KOPT-K1 (cell line): ENCODE measurements around the gene PLXNC1.

Experiments used
- H3K27ac ChIP-seq: fragments of 200-600 bp; sonication (generic); 2 replicates; pipeline ENCODE4 v1.5.1; 2016; ENCODE audit warnings: antibody characterized with exemption, mild to moderate bottlenecking, low read depth, low read length; ENCODE audit not compliant: poor library complexity, severe bottlenecking
- H3K36me3 ChIP-seq: fragments of 200-600 bp; sonication (generic); 2 replicates; pipeline ENCODE4 v1.5.1; 2017; ENCODE audit warnings: antibody characterized with exemption, mild to moderate bottlenecking, low read length, moderate library complexity; ENCODE audit not compliant: insufficient read depth
- H3K9me3 ChIP-seq: fragments of 200-600 bp; sonication (generic); 2 replicates; pipeline ENCODE4 v1.5.1; 2017; ENCODE audit warnings: antibody characterized with exemption, low read length, mild to moderate bottlenecking; ENCODE audit not compliant: insufficient read depth, poor library complexity, severe bottlenecking

The PLXNC1 gene

DNA sequence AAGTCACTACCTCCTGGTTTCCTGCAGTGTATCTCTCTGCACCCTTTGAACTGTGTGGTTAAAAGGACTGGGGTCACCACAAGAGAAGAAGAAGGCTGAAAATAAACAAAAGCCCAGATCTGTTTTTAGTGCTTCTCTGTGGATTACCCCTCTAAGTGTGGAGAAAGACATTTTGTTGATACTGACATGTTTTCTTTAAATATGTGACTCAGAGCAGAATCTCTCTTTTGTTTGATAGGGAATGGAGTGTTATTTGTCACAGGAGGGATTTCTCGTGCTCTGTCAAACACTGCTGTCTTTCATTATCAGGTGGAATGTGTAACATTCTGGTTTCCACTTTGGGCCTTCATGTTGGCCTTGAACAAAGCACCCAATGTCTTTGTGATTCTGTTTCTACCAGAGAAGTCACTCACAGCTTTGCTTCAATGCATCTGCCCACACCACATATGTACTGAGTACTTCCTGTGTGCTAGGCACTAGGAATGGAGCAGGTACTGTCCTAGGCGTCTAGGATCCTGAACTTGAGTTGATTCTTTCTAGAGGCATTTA, 82.1 kb downstream of the PLXNC1 start:
- H3K27ac ChIP-seq: no peak overlapping the region
- H3K9me3 ChIP-seq: no peaks in the 10 kb centered on the region
- no peaks in the 10 kb centered on the region for H3K36me3 ChIP-seq

DNA sequence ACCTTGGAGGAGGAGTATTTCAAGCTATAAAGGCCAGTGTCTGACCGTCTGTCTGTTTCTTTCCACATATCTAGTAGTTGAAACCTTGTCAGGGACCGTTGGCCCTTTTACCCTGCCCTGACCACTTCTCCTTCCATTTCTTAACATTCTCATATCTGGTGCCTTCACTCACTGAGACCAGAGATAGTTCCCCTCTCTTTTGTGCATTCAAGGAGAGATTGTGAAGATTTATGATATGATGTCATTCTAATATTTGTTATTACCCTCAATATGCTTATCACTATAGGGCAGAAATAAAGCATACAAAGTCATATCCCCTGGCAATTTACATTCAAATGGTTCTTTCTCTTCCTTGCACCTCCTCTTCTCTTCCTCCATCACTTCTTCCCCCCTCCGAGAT, 83.3 kb downstream of the PLXNC1 start:
- Histone ChIP-seq H3K9me3 (no peaks in the 10 kb centered on the region), H3K36me3 (no peaks in the 10 kb centered on the region), H3K27ac (no peak overlapping the region)

DNA sequence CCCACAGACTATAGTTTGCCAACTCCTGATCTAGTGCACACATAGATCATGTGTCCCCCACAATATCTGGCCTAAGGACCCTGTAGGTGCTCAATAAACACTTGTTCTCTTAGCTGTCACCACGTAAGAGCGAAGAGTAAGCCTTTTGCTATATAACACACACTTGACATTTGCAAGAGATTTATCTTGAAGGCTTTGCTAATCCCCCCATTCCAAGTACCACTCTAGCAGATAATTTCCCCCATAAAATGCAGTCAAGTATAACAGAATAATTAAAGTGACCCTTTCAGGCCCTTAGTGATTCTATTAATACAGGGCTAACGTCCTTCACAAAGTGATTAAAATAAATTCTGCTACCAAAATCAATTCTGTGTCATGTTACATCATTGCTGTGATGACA, 87.5 kb downstream of the PLXNC1 start:
- no peaks in the 10 kb centered on the region for H3K9me3 ChIP-seq
- H3K36me3 ChIP-seq: no peaks in the 10 kb centered on the region
- no peak overlapping the region for H3K27ac ChIP-seq

DNA sequence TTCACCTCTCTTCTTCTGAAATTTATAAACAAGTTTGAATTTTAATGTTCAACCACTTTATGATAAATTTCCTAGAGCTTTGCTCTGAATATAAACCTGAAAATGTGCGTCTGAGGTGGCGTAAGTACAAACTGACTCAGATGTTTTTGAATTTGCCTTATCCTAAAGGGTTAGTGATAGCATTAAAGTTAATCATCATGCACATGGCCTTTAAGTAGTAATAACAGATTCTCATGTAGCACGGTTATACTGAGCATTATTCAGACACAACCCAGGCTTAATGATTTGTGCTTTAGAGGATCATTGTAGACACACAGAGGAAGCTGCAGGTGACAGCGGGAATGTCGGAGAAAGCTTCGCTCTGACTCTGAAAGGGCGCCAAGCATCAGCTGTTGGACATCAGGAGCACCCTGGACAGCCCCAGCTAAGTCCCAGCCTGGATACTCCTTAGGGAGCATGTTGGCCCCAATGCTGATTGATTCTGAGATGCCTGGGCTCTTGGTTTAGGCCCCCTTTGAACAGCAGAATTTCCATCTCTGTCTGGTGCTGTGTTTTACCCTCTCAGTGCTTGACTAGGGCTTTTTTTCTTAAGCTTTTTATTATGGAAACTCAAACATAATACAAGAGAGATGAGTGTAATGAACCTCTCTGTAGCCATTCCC, 91.1 kb downstream of the PLXNC1 start:
- no peaks in the 10 kb centered on the region for H3K9me3 ChIP-seq
- H3K36me3 ChIP-seq: no peaks in the 10 kb centered on the region
- no peak overlapping the region for H3K27ac ChIP-seq

DNA sequence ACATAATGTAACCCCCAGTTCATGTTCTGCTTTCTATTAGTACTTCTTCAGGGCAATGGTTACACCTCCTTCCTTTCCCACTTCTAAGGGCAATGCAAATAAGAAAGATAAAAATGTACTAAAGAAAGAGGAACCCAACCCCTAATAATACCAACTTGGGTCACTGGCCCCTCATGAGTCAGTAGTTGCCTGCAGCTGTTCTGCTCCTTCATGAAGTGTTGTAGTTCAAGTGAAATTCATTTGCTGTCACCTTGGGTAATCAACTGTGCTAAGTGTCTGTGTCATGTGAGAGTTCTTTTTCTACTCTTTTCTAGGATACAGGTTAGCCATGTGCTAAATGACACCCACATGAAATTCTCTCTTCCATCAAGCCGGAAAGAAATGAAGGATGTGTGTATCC, 91.8 kb downstream of the PLXNC1 start:
- H3K36me3 ChIP-seq: no peaks in the 10 kb centered on the region
- no peaks in the 10 kb centered on the region for H3K9me3 ChIP-seq
- H3K27ac ChIP-seq: no peak overlapping the region

DNA sequence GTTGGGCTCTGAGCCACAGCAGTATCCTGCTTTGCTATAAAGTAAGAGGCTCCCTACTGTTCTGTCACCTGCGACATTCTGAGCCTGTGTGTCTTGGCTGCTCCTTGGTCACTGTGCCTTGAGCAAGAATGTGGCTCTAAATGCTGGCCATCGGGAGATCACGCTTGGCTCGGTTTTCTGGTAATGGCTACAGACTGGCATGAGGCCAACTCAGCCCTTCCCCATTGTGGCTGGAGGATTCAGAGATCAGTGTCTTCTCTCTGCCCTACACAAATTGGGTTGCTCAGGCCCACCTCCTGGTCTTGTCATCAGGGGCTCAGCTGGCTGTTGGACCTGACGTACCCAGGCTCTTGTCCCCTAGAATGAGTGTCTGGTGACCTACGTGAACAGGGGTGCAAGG, 94.5 kb downstream of the PLXNC1 start:
- no peaks in the 10 kb centered on the region for H3K9me3 ChIP-seq
- no peak overlapping the region for H3K27ac ChIP-seq
- H3K36me3 ChIP-seq: no peaks in the 10 kb centered on the region

DNA sequence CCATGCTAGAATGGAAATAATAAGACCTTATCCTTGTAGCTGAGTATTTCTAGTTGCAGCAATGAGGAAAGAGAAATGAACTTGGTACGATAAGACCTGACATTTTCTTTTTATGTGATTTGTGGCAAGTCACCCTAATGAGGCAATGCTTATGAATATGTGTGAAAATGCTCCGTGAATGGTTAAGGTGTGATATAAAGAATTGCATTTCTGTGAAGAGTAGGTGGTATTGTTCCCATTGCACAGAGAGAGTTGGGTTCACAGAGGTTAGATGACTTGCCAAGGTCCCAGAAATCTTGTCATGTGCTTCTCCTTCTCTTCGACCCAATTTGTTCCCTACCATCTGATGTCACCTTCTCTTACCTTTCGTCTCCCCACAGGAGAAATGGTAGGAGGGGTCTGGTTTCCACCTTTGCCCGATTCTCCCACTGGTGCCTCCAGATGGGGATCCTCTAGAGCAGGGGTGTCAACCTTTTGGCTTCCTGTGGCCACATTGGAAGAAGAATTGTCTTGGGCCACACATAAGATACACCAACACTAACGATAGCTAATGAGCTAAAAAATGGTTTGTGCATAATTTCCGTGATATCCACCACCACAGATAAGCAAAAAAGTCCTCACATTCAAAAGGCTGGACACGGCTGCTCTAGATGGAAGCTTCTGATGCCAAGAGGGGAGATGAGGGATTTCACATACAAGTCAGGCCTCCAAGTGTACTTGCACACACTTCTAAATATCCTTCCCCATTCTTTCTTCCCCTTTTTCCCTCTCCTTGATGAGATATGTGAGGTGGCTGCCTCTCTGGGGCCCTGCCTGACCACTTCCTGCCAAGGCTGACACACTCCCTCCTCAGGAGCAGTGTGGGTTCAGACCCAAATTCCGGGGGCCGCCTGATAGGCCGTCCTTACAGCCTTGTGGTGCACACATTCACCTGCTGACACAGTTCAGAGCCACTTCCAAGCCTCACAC, 96.1 kb downstream of the PLXNC1 start:
- Histone ChIP-seq H3K27ac (peak overlapping the region; percentile 12), H3K9me3 (no peaks in the 10 kb centered on the region), H3K36me3 (no peaks in the 10 kb centered on the region)

DNA sequence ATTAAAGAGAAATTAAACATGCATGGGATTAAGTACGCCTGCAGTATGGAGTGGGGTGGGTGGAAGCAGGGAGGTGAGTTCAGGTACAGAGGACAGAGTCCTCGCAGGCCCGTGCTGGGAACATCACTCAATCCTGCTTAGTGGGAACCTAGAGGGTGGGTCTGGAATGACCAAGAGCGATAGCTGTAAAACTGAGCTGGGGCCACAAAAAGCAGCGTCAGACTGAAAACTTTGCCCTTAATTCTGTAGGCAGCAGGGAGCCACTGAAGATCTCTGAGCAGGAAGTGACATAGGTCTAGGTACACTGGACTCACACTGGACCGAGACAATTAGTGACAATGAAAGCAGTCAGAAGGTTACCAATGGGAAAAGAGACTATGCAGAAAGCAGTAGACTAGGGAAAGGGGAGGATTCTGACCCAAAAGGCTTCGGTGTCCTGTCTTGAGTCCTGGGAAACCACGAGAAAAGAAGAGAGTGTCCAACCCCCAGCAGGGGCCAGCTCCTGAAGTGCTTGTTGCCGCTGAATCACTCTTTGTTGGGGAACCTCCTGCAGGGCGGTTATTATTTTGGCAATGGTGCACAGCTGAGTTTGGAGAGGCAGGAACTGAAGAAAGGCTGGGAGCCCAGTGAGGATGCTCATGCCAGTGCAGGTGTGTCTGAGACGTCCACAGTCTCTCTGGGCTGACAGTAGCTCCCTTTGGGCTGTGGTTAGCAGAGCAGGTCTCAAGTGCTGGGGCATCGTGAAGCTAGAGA, 97.4 kb downstream of the PLXNC1 start:
- Histone ChIP-seq H3K27ac (no peak overlapping the region), H3K9me3 (no peaks in the 10 kb centered on the region), H3K36me3 (no peaks in the 10 kb centered on the region)

DNA sequence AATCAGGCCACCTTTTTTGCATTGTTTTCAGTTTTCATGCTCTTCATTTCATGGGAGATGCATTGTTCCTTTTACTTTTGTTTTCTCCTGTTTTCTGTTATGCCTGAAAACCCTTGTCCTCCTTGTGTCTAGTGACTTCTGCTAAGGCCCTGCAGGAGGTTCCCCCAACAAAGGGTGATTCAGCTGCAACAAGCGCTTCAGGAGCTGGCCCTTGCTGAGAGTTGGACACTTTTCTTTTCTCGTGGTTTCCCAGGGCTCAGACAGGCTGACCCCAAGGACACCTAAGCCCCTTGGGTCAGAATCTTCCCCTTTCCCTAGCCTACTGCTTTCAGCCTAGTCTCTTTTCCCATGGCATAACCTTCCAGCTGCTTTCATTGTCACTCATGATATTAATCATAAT, 98.9 kb downstream of the PLXNC1 start:
- Histone ChIP-seq H3K9me3 (no peaks in the 10 kb centered on the region), H3K36me3 (no peaks in the 10 kb centered on the region), H3K27ac (no peak overlapping the region)

DNA sequence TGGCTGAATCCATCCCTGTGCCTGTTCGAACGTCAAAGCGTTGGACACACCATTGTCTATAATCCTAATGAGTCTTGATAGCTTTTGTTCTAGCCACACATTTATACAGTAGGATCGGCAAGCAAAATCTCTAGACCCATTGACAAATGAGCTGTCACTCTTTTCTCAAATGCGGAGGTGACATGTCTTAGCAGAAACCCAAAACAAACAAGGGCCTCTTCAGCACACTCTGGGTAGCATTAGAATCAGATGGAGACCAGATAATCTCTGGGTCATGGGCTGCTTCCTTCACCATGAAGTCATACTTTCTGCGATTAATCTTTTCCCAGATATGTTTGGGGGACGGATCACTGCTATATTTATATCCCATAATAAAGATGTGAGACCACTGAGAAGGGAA, 100.2 kb downstream of the PLXNC1 start:
- Histone ChIP-seq H3K9me3 (no peaks in the 10 kb centered on the region), H3K36me3 (no peaks in the 10 kb centered on the region), H3K27ac (no peak overlapping the region)

DNA sequence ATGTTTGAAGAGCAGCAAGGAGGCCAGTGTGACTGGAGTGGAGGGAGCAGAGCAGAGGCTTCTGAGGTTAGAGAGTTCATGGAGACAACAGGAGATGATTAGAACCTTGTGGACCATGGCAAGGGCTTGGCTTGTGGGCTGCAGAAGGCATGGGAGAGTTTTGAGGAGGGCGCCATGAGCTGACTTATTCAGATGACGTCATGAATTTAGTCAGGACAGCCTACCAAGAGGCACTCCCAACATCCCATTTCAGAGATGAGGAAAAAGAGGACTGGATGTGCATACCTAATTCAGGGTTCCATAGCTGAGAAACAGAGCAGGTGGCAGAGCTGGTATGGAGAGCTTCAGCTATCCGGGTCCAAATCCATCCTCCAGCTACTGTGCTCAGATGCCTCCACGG, 101.8 kb downstream of the PLXNC1 start:
- Histone ChIP-seq H3K9me3 (no peaks in the 10 kb centered on the region), H3K27ac (no peak overlapping the region), H3K36me3 (no peaks in the 10 kb centered on the region)

DNA sequence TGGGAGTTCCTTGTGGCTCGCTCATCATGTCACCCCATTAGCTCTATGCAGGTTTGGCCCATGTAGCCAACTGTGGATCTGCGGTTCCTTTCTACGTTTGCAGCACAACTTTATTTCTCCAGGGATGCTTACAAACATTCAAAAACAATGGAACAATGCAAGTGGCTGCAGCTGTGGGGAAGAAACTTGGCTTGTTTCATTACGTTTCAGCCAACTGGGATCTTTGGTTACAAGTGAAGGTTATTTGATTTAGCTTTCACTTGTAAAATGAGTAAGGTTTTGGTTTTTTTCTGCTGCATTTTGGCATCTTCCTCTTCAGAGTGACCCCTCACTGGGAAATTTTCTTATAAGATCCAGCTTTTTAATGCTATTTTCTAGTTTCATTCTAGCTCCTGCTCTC, 105.9 kb downstream of the PLXNC1 start:
- Histone ChIP-seq H3K36me3 (no peaks in the 10 kb centered on the region), H3K27ac (no peak overlapping the region), H3K9me3 (no peaks in the 10 kb centered on the region)

DNA sequence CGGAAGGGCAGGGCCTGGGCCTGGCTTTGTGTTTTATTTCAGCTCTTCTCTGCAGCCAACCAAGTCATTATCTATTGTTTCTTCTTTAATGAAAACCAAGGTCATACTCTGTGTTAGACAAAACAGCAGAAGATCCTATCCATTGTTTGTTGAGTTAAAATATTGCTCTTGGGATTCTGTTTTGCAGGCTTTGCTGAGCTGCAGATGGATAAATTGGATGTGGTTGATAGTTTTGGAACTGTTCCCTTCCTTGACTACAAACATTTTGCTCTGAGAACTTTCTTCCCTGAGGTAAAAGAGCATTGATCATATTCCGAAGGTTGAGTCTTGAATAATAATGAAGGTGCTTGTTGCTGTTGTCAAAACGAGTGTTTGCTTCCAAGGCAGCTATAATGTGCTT, 106.6 kb downstream of the PLXNC1 start:
- Histone ChIP-seq H3K36me3 (no peaks in the 10 kb centered on the region), H3K27ac (no peak overlapping the region), H3K9me3 (no peaks in the 10 kb centered on the region)

DNA sequence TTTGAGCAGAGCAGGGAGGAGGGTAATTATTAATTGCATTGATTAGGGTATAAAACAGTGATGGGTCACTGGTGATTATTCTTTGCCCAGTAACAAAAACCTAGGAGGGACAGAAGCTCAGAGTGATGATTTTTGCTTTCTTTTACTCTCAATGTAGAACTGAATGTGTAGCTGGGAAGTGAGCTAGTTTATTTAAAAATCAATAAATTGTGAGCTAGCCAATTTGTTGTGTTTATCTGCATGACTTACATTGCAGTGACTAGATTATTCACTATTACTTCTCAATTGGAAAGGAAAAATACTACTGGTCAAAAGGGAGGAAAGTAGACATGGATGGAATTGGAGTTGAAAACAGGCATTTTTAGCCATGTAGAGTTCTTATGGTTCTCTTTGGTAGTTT, 107.1 kb downstream of the PLXNC1 start:
- H3K9me3 ChIP-seq: no peaks in the 10 kb centered on the region
- H3K27ac ChIP-seq: no peak overlapping the region
- no peaks in the 10 kb centered on the region for H3K36me3 ChIP-seq

DNA sequence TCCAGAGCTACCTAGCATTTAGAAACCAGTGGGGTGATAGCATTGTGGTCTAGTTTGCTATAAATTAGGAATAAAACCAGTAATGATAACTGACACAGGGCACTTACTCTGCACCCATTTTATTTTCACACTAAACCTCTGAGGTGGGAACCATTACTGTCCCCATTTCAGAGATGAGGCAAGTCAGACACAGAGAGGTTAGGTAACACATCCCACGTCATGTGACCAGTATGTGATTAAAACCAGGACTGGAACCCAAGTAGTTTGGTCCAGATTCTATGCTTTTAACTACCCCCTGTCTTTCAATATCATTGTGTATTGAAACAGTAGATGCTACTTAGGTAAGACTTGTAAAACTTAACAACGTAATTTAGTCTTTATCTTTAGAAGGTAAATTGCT, 110.2 kb downstream of the PLXNC1 start:
- no peak overlapping the region for H3K27ac ChIP-seq
- no peaks in the 10 kb centered on the region for H3K36me3 ChIP-seq
- no peaks in the 10 kb centered on the region for H3K9me3 ChIP-seq
